ENCODE measurements around the gene TENM4.
A peak's percentile ranks its signal among the peaks of the same experiment; 100 is the strongest.

Gene TENM4

GRCh38 chr11:78704811-78705210 is 736.0 kb downstream of the TENM4 start:
- DNase-seq (ENCODE audit: extremely low spot score): no peak
- TF ChIP-seq ZNF384 (IDR thresholded peaks at IDR 0.05): no peak
- no peak for TF ChIP-seq FOXK2 (IDR thresholded peaks at IDR 0.05)
- no peak for TF ChIP-seq FOXA1 (IDR thresholded peaks at IDR 0.05)
- no peak for TF ChIP-seq ELF4 (IDR thresholded peaks at IDR 0.05)
- TF ChIP-seq HDGF (IDR thresholded peaks at IDR 0.05; ENCODE audit: borderline replicate concordance): no peak
- TF ChIP-seq PKNOX1 (IDR thresholded peaks at IDR 0.05): no peak
- TF ChIP-seq ARNT (IDR thresholded peaks at IDR 0.05): no peak
- TF ChIP-seq SP1 (IDR thresholded peaks at IDR 0.05): no peak
- no peak for TF ChIP-seq CTBP1 (IDR thresholded peaks at IDR 0.05; ENCODE audit: borderline replicate concordance)
- TF ChIP-seq FOXM1 (IDR thresholded peaks at IDR 0.05; ENCODE audit: borderline replicate concordance): no peak
- ChIA-PET CTCF (interaction anchor here (0.6 to 0.7 kb wide), 2 partner anchors 12 to 99 kb away, joined by 3 to 4 read pairs; no protein-coding TSS in a partner anchor), POLR2A (no interaction called here)

GRCh38 chr11:78699609-78700135 is 741.2 kb downstream of the TENM4 start:
- POLR2A ChIA-PET: no interaction called here
- DNase-seq (ENCODE audit: extremely low spot score): no peak
- CTCF ChIA-PET: interaction anchor here (1.1 kb wide), 1 partner anchor 16 kb away, joined by 5 read pairs; no protein-coding TSS in a partner anchor
- TF ChIP-seq CTBP1 (IDR thresholded peaks at IDR 0.05; ENCODE audit: borderline replicate concordance) (no peak), FOXK2 (IDR thresholded peaks at IDR 0.05) (no peak), FOXA1 (IDR thresholded peaks at IDR 0.05) (no peak), L3MBTL2 (conservative IDR thresholded peaks at IDR 0.05) (no peak), TARDBP (IDR thresholded peaks at IDR 0.05) (no peak)

DNA sequence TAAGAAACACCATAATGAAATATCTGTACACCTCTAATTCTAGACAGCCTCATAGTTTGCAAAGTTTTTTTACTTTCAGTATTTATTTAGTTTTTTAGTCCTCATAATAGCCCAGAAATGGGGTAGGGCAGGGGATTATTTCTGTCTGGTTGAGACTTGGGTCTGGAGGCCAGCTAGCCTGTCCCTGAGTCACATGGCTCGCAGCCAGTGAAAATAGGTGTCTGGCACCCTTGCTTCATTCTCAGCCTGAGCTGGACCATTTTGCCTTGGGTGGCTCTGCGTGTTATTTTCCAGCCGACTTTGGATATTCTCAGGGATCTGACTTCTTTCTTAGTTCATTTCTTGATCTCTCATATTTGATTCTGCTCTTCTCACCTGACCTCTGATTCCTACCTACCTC is 742.2 kb downstream of the TENM4 start:
- TF ChIP-seq FOXM1 (IDR thresholded peaks at IDR 0.05; ENCODE audit: borderline replicate concordance) (no peak), ELF4 (IDR thresholded peaks at IDR 0.05) (no peak), SP1 (IDR thresholded peaks at IDR 0.05) (no peak), L3MBTL2 (conservative IDR thresholded peaks at IDR 0.05) (no peak), CTBP1 (IDR thresholded peaks at IDR 0.05; ENCODE audit: borderline replicate concordance) (no peak), LEF1 (IDR thresholded peaks at IDR 0.05; ENCODE audit: borderline replicate concordance) (no peak)
- DNase-seq (ENCODE audit: extremely low spot score): no peak
- ChIA-PET CTCF (no interaction called here), POLR2A (no interaction called here)

DNA sequence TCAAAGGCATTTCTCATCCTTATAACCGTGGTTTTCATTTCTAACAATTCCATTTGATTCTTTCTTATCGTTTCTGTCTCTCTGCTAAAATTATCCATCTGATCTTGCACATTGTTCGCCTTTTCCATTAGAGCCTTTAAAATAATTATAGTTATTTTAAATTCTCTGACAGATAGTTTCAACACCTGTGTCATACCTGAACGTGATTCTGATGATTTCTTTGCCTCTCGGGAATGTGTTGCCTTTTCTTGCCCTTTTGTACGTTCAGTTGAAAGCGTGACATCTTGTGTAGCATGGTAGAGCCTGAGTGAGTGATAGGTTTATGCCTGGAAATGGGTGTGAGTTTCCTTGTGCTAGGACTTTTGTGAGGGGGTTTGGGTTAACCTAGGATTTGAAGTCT is 744.7 kb downstream of the TENM4 start:
- no peak for TF ChIP-seq FOXM1 (IDR thresholded peaks at IDR 0.05; ENCODE audit: borderline replicate concordance)
- TF ChIP-seq SP1 (IDR thresholded peaks at IDR 0.05): no peak
- no peak for TF ChIP-seq HDGF (IDR thresholded peaks at IDR 0.05; ENCODE audit: borderline replicate concordance)
- no peak for TF ChIP-seq FOXA1 (IDR thresholded peaks at IDR 0.05)
- TF ChIP-seq PKNOX1 (IDR thresholded peaks at IDR 0.05): peak; percentile 31; the same call in 1 of the 2 replicates
- CTCF ChIA-PET: no interaction called here
- DNase-seq (ENCODE audit: extremely low spot score): no peak
- POLR2A ChIA-PET: no interaction called here

- no peak for DNase-seq (ENCODE audit: extremely low spot score)
- TF ChIP-seq ZNF384 (IDR thresholded peaks at IDR 0.05) (no peak), ELF4 (IDR thresholded peaks at IDR 0.05) (no peak), L3MBTL2 (conservative IDR thresholded peaks at IDR 0.05) (no peak), FOXK2 (IDR thresholded peaks at IDR 0.05) (no peak), TARDBP (IDR thresholded peaks at IDR 0.05) (no peak), ARNT (IDR thresholded peaks at IDR 0.05) (no peak), LEF1 (IDR thresholded peaks at IDR 0.05; ENCODE audit: borderline replicate concordance) (no peak), SP1 (IDR thresholded peaks at IDR 0.05) (no peak), SUZ12 (IDR thresholded peaks at IDR 0.05) (no peak), FOXA1 (IDR thresholded peaks at IDR 0.05) (no peak), HDGF (IDR thresholded peaks at IDR 0.05; ENCODE audit: borderline replicate concordance) (no peak), CTBP1 (IDR thresholded peaks at IDR 0.05; ENCODE audit: borderline replicate concordance) (no peak), PKNOX1 (IDR thresholded peaks at IDR 0.05) (no peak), NFRKB (IDR thresholded peaks at IDR 0.05) (no peak), BHLHE40 (IDR thresholded peaks at IDR 0.05; ENCODE audit: borderline replicate concordance) (no peak), FOXM1 (IDR thresholded peaks at IDR 0.05; ENCODE audit: borderline replicate concordance) (no peak)
- POLR2A ChIA-PET: no interaction called here
- CTCF ChIA-PET: no interaction called here
Observed at GRCh38 chr11:78694152-78694551, 746.7 kb downstream of the TENM4 start.

DNA sequence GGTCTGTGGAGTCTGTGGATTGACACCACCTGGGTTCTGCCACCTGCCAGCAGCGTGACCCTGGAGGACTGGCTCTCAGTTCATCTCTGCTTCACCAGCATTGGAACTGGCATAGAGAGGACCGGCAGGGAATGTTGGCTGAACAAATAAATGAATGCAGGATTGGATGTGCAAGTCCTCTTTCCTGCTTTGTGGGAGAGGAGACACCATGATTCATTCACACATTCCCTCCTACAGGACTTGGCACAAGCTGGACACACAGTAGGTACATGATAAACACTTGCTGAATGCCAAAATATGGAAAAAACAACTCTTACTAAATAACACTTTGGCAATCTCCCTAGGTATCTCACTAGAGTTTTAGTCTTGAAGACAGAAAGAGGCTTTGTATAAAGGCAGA is 749.6 kb downstream of the TENM4 start:
- ChIA-PET CTCF (interaction anchor here (1.2 kb wide), 1 partner anchor 24 kb away, joined by 3 read pairs; no protein-coding TSS in a partner anchor), POLR2A (no interaction called here)
- TF ChIP-seq SUZ12 (IDR thresholded peaks at IDR 0.05) (no peak), TARDBP (IDR thresholded peaks at IDR 0.05) (no peak), FOXA1 (IDR thresholded peaks at IDR 0.05) (no peak)
- DNase-seq (ENCODE audit: extremely low spot score): no peak

GRCh38 chr11:78690352-78690987 is 750.4 kb downstream of the TENM4 start:
- no peak for DNase-seq (ENCODE audit: extremely low spot score)
- TF ChIP-seq HDGF (IDR thresholded peaks at IDR 0.05; ENCODE audit: borderline replicate concordance): no peak
- no peak for TF ChIP-seq BHLHE40 (IDR thresholded peaks at IDR 0.05; ENCODE audit: borderline replicate concordance)
- TF ChIP-seq ELF4 (IDR thresholded peaks at IDR 0.05): no peak
- TF ChIP-seq NFRKB (IDR thresholded peaks at IDR 0.05): no peak
- TF ChIP-seq ZNF384 (IDR thresholded peaks at IDR 0.05): no peak
- TF ChIP-seq FOXM1 (IDR thresholded peaks at IDR 0.05; ENCODE audit: borderline replicate concordance): no peak
- CTCF ChIA-PET: interaction anchor here (1.2 kb wide), 1 partner anchor 25 kb away, joined by 3 read pairs; no protein-coding TSS in a partner anchor
- POLR2A ChIA-PET: no interaction called here

Measured in HEK293T (cell line).